HG03378 (cell line): ENCODE data around the gene PRKCZ.
"Not testable (repeated sequence)": the region's sequence is repeated elsewhere in the genome, so short reads cannot be mapped to it uniquely, and the experiment has no call there.

ENCODE experiments used
- ATAC-seq: cut with Tn5 transposase; IDR thresholded peaks from one replicate; pipeline ENCODE4 v1.9.1; 2021; ENCODE audit warnings: mild to moderate bottlenecking, moderate library complexity; ENCODE audit not compliant: unreplicated experiment

The PRKCZ gene

DNA sequence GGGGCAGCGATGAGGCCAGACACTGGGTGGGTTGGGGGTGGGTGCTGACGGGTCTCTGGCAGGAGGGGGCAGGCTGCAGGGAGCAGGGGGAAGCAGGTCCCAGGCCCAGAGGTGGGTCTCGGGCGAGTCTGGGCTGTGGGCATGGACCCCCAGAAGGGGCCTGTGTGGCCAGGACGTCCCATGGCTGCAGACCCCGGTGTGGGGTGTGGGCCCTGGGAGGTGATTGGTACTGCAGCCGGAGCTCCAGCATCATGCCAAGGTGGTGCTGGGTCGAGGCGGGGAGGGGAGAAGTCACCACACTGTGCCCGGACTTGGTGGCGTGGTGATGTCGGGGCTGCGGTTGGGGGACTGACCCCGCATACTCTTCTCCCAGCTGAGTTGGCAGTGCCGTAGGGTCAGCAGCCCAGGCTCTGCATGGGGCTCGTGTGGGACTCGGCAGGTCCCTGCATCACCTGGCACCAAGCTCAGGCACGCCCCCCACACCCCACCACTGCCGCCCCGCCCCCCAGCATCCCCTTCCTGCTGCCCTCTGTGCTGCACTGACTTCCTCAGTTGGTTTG lies 31.2 kb downstream of the PRKCZ start:
- ATAC-seq: no peak

DNA sequence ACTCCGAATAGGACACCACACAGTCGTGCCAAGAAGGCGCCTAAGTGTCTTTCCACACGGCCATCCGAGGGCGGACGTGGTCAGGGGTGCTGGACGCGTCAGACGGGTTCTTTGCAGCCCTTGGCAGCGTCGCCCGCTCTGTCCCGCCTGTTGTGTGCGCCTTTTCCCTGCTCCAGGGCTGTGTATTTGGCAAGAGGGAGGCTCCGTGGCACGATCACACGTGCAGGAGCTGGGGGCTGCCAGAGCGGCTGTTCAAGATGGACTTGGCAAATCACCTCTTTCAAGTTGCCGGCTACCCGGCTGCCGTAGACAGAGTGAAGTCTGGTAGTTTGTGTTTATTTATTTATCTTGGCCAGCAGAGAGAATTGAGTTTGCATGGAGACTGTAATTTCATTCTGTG lies 31.9 kb downstream of the PRKCZ start:
- no peak for ATAC-seq

DNA sequence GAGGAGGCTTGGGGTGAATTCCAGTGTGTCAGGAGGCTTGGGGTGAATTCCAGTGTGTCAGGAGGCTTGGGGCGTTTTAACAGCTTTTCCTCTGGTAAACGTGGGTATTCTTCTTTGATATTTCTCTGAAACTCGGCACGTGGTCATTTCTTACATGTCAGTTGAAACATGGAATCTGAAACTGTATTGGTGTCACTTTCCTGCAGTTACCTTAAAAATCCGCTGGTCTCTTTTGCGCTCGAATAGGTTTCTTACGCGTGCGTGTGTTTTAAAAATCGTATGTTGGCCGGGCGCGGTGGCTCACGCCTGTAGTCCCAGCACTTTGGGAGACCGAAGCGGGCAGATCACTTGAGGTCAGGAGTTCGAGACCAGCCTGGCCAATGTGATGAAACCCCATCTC lies 33.5 kb downstream of the PRKCZ start:
- no peak for ATAC-seq

DNA sequence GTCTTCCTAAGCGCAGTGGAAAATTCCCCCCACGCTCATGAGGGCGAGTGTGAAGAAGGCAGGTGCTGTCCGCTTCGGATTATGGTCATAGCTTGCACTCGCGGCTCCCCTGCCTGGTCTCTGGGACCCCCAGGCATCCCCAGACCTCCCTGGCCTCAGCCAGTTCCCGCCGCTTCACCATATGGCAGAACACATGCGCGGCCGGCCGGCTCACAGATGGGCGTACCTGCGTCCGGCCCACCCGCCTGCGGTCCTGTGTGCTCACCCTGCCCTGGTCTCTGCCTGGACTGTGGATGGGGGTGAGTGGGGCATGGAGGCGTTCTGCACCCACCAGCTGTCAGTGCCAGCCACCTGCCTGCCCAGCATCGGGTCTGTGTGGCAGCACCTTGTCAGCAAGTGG lies 34.1 kb downstream of the PRKCZ start:
- no peak for ATAC-seq

DNA sequence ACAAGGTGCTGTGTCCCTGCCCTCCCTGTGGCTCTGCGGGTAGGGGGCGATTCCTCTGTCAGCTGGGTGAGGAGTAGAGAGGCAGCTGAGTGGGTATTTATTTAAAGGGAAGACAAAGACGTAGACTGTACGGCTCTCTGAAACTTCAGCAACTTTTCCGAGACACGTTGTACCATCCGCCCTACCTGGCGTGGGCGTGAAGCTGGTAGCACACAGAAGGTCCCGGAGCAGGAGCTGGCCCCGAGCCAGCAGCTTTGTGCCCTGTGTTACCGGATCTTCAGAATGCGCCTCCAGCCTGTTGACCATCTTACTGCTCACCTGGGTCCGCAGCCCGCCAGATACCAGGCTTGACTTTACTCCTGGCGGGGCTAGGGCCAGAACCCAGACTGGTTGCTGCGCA lies 34.9 kb downstream of the PRKCZ start:
- no peak for ATAC-seq

DNA sequence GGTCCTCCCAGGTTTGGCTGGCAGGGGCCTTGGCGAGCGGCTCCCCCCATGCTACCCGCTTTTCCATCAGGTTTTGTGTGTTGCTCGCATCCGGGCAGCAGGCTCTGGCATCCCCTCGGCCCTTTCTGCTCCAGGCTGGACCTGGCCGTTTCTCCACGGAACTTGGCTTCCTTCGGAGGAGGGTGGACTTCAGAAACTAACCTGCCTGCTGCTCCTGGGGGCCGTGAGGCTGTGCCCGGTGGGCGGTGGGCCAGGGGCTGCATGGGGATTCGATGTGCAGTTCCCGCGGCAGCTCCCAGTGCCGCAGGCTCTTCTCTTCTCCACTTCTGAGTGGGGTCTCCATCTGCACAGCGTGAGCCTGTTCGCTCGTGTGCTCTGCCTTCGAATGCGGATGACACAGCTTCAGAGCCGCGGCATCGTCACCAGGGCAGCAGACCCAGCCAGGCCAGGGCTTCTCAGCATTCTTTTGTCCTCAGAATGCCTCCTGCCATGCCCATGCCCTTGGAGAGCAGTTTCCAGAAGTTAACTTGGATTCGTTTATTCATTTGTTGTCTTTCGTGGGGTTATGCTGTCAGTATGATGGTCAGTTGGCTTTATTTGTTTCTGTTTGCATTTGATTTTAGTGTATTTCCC lies 36.4 kb downstream of the PRKCZ start:
- ATAC-seq: no peak

DNA sequence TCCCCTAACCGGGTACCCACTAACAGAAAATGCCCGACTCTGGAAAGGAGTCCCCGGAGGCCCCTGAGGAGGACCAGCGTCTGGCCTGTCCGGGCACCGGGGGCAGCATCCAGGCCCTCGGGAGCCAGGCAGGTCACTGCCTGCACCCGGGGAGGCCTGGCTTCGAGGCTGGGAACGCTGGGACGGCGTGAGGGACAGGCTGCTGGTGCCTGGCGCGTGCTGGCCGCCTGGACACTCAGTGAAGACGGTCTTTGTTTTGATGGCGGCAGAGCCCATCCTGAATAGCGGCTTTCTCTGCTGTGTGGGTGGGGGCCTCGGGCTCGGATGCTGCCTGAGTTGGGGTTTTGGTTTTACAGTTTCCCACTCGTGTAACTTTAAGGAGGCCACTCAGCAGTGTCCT lies 37.6 kb downstream of the PRKCZ start:
- no peak for ATAC-seq

DNA sequence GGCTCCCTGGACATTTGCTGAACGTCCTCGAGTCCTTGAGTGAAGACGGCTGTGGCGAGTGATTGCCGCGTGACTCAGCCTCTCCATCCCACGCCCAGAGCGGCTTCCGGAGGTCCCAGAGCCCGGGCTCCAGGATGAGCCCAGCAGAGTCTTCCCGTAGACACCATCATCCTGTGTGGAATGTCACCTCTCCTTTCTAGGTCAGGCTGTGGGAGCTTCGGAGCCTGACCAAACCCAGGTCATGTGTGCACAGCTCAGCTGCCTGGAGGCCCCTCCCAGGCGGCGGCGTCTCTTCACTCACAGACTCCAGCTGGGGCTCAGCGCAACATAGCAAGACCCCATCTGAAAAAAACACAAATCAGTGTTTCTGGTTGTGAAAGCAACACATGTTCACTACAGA lies 38.2 kb downstream of the PRKCZ start:
- ATAC-seq: no peak

DNA sequence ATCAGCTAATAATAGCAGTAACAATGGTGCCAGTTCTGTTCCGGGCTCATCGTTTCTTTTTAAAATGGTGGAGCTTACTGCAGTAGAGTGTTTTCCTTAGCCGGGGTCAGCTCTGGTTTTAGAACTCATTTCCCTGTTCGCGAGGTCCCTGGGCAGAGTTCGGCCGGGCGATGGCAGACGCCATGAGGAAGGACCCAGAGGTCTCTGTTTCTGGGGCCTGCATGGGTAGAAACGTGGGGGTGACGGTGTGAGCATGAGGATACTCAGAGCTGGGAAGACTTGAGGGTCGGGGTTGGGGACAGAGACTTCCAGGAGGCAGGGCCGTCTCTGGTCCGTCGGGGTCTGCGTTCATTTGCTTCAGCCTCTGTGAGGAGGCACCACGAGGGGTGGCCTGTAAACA lies 38.8 kb downstream of the PRKCZ start:
- ATAC-seq: no peak

DNA sequence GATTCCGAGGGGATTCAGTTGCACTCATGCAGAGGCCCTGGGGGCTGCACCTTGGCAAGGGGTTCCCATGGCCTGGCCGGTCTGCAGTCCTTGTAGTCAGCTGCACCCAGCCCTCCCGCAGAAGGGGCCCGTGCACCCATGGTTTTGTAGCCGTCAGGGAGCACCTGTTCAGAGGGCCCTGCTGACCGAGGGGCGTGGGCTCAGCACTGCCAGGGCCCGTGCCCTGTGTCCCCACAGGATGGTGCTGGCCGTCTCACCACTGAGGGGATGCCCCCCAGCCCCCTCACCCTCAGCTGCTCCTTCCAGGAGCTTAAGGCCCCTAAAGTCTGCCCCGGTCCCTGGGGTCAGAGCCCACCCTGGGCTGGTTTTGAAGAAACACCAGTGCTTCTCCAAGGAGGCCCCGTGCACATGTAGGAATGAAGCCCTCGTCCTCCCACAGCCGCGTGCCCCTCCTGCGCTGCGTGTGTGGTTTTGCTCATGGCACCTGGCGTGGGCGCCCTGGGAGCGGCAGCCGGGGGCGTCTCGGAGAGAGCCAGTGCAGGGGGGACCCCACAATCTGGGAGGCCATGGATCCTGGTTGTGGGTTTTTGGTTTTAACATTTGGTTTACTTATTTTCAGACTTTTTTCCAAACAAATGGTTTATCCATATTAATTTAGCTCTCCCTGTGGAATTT lies 40.1 kb downstream of the PRKCZ start:
- ATAC-seq: no peak

DNA sequence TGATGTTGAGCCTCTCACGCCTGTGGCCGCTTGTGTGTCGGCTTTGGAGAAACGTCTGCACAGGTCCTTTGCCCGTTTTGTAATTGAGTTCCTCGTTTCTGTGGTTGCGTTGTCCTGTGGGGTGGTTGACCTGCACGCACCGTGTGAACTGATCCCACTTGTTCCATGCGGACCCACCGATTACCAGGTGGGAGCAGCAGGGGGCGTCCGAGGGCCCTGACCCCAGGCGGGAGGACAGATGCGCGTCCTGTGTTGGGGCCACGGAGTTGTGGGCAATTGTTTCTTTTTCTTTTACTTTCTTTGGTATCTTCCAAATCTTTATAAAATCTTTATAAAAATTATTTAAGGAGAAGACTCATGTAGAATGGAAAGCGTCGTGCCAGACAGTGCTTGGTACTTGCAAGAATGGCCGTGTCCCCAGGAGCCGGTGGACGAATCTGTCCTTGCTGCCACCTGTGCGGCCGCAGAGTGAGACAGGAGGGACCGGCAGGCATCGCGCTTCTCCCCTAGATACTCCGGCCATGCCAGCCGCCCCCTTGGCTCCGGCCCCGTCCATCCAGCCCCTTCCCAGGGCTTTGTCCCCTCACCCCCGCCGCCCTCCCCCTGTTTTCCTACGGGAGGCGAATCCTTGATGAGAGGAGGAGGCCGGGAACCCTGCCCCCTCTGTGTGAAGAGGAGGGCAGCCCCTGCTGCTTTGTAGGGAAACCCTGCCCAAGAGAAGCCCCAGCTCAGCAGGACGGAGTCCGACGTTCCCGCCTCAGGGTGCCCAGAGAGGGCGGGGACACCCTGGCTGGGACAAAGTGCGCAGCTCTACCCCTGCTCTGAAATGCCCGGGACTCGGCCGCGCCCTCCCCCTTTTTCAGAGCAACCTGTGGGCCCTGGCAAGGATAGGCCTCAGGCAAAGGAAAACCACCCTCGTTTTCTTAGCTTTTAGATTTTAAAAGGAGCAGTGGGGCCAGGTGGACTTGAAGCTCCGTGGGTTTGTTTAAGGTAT lies 41.7 kb downstream of the PRKCZ start:
- ATAC-seq: no peak

DNA sequence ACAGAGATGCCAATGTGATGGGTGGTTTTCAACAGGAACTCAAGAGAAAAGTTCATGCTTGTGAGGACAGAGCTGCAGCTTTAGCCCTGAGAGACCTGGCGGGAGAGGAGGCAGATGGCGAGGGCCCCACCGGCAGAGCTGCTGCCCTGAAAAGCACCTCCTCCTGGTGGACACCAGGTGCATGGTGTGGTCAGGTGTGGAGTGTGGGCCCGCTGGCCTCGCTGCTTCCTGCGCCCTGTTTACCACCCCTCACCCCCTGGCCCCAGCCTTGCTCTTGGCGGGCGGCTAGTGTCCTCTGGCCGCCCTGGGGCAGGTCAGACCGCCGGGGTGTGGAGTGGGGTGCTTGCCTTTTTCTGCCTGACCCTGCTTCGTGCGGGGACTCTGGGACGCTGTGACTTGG lies 42.8 kb downstream of the PRKCZ start:
- ATAC-seq: no peak

DNA sequence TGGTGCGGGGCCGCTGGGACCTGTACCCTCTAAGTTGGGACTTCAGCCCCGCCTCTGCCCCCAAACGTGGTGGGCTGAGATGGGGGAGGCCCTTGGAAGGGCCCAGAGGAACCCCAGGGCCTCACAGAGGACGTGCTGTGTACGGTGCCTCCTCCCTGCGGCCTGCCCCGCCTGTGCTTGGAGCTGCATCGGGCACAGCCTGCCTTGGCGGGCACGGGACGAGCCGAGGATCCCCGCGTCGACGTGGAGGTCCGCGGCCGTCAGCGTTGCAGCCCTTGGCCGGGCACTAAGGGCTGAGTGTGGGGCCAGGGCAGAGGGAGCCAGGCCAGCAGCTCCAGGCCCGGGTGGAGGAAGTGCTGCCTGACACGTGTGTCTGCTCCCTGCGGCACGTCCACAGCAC lies 43.4 kb downstream of the PRKCZ start:
- ATAC-seq: no peak

DNA sequence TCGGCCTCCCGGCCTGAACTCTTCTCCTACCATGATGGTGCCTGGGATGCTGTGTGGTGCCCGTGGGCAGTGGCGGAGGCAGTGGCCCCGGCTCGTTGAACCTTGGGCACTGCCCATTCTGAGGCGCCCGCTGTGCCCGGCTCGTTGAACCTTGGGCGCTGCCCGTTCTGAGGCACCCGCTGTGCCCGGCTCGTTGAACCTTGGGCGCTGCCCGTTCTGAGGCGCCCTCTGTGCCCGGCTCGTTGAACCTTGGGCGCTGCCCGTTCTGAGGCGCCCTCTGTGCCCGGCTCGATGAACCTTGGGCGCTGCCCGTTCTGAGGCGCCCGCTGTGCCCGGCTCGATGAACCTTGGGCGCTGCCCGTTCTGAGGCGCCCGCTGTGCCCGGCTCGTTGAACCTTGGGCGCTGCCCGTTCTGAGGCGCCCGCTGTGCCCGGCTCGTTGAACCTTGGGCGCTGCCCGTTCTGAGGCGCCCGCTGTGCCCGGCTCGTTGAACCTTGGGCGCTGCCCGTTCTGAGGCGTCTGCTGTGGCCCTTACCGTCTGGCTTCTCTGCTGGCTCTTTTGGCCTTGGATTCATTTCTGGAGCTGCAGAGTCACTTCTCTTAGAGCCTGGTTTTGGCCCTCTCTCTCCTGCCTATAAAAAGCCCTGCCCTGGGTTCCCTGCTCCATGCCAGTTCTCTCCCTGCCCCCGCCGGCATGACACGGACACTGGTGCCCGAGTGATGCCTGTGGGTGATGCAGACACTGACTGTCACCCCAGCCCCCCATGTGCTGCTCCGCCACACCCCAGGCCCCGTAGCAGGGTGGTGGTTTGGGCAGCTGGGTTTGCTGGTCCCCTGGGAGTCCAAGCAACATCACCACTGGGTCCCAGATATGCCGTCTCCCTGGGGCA lies 44.3 kb downstream of the PRKCZ start:
- ATAC-seq: not testable (repeated sequence)

DNA sequence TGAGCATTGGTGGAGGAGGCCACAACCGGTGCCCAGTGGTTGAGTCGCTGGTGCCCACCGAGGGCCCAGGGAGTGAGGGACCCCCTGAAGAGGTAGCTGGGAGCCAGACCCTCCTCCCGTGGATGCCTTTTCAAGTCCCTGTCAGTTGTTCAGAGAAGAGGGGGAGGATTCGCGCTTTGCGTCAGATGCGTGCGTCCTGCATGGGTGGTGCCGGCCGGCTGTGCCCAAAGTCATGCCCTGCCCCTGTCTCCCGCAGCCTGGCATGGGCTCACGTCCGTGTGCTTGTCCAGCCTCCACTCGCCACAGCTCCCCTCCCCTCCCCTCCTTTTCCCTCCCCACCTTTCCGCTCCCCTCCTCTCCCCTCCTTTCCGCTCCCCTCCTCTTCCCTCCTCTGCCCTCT lies 45.2 kb downstream of the PRKCZ start:
- ATAC-seq: no peak

DNA sequence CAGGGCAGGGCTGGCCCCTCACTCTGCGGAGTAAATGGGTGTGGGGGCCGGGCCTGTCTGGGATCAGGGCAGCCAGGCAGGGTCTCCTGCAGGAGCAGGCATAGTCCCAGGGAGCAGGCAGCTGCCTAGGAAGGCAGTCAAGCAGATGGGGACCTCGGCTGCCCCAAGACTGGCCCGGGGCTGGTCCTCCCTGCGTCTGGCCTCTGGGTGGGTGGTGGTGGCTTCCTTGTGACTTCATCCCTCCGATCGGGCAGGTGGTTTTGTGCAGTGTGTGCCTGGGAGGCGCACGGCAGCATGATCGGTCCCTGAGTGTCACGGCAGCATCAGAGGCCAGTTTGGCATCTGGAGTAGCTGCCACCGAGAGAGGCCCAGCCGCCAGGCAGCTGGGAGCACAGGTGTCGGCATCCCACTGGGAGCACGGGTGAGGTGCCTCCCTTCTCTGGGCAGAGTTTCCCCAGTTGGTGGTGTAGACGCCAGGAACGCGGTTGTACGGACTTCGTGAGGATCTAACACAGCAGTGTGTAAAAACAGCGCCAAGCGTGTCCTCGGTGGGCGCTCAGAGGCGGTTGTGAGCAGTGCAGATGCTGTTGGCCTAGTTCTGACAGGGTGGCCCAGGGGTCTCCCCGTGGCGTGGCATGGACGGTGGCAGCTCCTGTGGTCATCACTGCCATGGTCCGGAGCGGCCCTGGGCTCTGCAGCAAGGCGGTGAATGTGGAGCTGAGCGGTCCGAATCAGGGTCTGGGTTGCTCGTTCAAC lies 45.9 kb downstream of the PRKCZ start:
- no peak for ATAC-seq

DNA sequence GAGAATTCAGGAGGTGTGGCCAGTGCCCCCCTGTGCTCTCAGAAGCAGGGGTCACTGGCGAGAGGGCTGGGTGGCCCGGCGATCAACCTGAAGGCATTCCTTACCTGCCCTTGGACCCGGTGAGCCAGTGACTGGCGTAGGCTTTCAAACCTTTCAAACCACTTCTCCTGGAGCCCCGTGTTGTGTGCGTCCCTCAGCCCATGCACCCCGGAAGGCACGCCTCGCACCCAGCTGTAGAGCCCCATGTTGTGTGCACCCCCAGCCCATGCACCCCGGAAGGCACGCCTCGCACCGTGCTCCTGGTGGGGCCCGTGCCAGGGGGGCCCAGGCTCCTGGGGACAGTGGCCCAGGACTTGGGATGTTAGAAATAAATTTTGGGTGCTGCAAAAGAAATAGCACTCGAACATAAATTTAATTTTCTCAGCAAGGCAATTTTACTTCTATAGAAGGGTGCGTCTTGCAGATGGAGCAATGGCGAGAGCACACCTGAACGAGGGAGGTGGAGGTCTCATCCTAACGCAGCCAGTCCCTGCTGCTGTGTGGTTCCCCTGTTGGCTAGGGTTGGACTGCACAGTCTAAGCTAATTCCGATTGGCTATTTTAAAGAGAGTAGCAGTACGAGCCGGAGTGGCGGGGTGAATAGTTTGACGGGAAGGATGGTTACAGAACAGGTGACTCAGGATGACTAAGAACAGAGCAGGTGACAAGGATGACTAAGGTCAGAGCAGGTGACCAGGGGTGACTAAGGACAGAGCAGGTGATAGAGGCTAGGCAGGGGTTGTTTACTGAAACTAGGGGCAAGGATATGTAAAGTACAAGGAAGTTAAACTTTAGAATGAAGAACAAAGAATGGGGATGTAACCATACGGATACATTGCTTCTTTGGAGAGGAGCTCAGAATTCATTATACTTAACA lies 47.4 kb downstream of the PRKCZ start:
- ATAC-seq: no peak

DNA sequence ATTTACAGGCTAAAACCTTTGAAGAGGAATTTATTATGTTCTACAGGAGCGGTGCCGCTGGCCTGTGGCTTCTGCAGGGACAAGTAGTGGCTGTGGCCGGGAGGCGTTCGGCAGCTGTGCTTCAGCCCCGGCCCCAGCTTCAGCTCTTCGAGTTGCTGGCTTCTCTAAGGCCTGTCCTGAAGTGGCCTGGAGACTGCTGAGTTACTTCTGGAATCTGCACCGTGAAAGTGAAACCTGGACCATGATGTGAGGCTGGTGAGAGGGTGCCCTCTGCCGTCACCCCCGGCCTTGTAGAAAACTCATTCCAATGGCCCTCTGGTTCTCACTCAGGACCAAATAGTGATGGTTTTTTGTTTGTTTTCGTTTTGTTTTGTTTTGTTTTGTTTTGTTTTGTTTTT lies 48.1 kb downstream of the PRKCZ start:
- no peak for ATAC-seq
